NCI-H1436 (cell line): ENCODE data around the gene INAFM2.

Experiments used
- DNase-seq: peaks from one replicate; lab custom pipeline; 2025; lab: John Stamatoyannopoulos, UW

The INAFM2 gene

DNA sequence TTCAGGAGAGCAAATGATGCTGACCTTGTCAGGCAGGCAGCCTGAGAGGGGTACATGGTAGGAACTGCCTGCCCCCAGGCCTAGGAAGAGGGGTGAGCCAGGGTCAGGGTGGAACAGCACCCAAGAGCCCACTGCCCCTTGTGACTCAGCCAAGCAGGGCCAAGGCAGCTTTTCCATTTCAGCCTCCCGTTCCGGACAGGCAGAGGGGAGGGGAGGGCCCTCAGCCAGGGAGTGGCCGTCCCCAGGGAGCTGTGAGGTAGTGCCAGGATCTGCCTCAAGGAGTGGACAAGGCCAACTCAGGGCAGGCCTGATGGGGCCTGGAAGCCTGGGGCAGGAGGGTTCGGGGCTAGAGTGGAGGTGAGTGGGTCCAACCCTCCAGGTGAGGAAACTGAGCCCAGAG is 35.5 kb upstream of the INAFM2 start:
- DNase-seq, result no peak

DNA sequence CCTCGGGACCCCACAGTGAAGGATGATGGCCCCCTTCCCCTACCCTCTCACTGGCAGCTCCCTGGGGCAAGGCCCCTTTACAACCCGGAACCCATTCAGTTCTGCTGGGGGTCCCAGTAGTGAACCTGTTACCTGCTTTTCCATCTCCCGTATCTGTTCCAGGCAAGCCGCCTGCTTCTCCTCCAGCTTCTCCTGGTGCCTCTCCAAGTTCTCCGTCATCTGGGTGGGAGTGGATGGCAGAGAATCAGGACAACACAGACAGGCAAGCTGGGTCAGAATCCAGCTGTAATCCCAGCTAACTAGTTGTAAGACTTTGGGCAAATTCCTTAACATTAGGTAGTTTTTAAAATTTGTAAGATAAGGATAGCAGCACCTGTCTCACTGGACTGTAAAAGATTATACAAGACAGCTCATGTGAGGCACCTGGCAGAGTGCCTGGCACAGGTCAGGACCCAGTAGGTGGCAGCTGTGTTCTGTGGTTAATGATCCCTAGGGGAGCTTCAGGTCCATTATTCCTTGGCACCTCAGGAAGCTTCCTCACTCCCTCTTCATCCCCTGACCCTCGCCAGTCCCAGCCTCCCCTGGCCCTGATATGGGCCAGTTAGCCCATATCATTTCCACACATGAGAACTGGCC is 34.2 kb upstream of the INAFM2 start:
- no peak for DNase-seq

DNA sequence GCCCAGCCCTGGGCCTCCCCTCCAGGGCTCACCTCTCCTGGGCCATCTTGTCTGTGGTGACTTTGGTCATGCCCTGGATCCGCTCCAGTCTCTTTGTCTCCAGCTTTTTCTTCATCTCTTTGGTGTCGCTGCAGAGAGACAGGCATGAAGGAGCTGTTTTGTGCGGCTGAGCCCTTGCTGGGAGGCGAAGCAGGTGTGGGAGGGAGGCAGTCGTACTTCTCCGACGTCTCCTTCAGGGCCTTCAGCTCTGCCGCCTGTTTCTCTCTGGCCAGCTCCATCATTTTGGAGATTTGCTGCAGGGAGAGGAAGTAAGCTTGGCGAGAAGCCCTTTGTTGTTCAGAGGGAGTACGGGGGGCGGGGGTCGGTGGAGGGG is 33.0 kb upstream of the INAFM2 start:
- no peak for DNase-seq

DNA sequence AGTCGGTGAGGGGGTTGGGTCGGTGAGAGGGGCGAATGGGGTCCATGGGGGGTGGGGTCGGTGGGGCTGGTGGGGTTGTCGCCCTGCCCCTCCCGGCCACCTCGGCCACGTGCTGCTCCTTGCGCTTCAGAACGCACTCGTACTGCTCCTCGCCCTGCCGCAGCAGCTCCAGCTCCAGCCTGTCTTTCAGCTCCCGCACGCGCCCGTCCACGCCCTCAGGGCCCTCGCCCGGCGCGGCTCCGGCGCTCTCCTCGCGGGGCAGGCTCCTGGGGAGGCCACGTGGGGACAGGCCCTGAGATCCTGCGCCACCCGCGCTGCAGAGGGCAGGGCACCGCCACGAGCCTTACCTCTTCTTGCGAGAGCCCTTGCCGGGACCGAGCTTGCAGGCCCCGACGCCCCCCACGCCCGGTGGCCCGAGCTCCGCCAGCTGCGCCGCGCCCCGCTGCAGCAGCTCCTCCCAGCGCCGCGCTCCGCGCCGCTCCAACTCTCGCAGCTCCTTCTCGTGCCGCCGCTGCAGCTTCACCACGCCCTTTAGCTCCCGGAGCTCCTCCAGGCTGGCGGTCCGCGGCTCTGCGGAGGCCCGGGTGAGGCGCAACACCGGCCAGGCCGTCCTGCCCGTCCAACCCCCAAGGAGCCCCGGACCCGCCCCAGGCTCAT is 32.4 kb upstream of the INAFM2 start:
- DNase-seq, result peak; percentile 44

DNA sequence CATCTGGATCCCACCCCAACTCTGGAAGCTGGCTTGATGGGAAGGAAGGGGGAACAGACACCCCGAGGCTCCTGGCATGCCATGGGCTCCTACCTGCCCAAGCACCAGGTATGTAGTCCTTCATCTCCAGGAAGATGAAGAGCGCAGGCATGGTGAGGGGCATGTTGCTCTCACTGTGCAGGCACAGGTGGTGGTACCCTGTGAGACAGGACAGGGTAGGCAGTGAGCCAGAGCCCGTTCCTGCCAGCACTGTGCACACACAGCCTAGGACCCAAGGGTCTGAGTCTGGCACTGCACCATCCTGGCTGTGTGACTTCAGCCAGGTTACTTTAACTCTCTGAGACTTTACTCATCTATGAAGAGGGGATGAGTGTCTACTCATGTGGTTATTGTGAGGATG is 31.2 kb upstream of the INAFM2 start:
- DNase-seq, result no peak

DNA sequence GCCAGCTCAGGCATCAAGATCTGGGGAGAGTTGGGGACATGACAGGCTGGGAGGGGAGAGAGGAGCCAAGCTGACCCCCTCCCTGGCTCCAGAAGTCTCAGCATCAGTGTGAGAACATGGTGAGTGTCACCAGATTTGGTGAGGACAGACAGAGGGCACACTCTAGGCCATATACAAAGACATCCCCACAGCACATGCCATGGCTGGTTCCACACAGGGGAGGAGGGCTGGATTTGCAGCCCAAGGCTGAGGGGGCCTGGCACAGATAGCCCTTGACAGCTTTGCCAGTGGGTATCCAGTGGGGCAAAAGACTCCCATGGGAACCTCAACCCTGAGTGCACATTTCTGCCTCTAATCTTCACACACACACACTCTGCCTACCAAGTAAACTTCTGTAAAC is 30.5 kb upstream of the INAFM2 start:
- no peak for DNase-seq

DNA sequence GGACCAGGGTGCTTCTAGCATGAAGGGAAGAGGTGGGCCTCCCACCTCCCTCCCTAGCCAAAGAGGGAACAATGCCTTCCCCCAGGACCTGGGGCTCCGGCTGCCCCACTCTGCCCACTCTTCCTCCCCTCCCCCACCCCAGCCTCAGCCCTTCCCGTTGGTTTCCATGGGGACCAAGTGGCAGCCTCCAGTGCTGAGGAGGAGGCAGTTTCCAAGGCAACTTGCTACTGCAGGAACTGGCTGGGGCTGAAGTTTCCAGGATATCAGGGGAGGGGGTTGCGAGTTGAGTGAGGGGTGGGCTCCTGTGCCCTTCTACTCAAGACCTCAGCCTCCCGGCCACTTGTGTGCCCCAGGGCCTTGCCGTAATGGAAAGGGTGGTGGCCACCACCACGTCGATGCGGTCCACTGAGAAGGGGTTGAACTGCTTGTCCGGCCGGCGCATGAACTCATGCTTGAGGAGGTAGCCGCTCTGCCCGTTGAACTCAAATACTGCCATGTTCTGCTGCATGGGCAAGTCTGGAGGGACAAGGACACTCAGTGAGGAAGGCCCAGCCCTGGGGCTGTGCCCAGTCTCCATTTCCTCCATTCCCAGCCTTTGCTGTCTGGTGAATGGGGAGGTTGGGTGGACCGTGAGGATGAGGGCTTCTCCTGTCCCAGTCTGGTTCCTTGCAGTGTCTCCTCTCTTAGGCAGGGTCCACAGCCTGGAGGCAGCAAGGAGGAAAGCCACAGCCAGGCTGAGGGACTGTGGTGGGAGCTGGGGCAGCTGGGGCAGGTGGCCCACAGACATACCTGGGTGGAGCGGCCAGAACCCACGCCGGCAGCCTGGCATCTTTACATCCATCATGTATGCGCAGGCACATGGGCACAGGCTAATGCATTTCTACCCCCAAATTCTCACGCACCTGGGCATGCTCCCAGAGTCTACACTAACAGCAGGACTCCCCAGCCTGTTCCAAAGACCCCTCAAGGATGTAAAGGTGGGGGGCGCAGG is 29.3 kb upstream of the INAFM2 start:
- no peak for DNase-seq

DNA sequence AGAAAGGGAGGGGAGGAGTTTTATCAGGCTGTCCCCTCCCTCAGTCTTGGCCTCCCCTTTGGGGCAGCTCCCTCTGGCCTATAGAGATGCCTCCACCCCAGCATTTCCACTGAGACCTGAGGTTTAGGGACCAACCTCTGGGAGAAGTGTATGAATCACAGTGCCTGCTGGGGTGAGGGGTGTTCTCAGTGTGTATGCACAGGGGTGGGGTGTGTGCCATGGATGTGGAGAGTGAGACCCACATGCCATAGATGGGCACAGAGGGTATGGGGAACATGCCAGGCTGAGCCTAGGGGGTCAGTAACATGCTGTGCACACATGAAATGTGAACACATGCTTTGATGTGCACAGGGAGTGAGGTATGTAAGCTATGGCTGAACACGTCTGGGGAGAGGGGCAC is 28.2 kb upstream of the INAFM2 start:
- no peak for DNase-seq

DNA sequence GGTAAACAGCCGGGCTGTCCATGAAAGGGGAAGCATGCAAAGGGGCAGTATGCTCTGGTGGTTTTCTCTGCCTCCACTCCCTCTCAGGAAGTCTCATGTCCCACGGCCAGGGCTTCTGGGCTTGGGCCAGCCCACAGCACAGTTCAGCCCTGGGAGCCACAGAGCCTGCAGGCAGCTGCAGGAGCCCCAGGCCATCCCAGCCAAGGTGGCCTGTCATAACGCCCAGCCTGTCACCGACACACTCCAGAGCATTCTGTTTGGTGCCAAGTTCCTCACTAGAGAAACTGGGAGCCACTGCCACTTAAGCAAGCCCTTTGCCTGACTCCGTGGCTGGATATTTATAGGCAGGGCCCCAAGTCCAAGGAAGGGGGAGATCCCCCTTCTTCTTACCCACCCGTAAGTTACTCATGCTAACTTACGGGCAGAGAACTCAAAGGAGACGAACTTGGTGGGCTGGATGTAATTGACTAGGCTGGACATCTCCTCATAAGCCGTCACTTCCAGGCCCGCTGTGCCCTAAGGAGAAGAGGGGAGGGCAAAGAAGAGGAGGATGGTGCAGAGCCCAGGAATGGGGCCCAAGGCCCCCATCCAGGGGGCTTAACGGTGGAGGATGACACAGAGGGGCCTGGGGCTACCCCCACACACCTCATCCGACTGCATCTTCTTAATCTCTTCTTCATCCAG is 27.5 kb upstream of the INAFM2 start:
- no peak for DNase-seq

DNA sequence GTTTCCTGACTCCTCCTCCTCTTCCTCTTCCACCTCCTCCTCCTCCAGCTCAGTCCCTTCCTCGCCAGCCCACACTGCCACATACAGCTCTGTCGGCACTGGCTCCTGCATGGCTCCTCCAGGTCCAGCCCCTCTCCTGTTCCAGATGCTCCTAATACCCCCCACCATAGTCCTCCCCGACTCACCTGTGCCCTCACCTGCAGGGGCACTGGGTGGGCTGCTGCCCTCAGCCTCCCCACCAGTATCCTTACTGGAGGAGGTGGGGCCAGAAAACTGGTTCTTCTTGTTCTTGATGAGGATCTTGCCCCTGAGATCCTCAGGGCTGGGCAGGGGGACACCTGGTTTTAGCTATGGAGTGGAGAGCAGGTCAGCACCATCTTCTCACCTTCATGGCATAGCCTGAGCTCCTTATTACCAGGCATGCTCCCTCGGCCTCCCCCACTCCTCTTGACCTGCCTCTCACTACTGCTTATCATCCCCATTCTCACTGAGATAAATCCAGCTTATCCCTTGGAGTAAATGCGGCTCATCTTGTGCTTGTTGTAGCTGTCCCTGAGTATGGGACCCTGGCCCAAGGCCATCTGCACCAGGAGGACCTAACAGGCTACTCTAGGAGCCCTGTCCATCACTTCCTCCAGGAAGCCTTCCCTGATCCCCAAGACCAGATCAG is 26.8 kb upstream of the INAFM2 start:
- no peak for DNase-seq

DNA sequence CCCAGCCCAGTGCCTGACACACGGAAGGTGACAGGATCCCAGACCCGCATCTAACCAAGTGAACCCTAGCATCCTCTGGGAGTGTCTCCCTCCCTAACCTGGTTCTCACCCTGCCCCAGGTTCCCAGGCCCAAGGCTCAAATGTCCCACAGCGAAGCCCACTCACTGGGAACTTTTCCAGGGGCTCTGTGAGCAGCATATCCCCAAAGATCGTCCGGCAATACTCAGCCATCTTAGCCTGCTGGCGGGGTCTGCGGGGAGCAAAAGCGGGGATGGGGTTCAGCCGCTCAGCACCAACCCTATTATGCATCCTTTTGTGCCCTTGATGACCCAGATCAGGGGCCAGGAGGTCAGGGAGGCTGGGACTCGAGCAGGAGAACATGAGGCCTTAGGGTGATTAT is 26.1 kb upstream of the INAFM2 start:
- no peak for DNase-seq

DNA sequence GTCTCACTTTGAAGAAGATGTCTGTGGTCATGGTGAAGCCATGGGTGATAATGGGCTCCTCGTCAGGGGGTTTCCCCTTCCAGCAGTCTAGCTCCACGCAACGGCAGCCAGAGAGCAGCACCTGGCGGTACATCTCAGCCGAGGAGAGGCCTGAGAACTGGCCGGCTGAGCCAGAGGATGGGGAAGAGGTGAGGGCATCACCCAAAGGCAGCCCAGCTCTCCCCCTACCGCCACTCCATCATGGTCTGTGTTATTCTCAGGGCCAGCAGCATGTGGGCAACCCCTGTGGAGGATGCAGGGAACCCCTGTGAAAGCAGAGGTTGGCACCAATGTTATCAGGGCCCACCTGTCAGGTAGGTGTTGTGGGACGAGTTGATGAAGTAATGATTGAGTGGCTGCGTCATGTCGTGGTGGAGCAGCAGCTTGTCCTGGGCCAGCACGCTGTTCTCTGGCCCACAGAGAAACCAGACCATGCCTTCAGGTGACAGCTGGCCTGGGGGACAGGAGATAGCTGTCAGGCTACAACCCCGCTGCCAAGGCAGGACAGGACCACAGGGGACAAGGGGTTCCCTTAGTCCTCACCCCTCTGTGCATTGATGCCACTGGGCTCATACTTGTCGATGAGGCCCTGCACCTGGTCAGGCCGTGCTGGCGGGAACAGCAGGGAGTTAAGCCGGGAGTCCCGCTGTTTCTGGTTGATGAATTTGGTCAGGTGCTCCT is 25.1 kb upstream of the INAFM2 start:
- DNase-seq, result no peak

DNA sequence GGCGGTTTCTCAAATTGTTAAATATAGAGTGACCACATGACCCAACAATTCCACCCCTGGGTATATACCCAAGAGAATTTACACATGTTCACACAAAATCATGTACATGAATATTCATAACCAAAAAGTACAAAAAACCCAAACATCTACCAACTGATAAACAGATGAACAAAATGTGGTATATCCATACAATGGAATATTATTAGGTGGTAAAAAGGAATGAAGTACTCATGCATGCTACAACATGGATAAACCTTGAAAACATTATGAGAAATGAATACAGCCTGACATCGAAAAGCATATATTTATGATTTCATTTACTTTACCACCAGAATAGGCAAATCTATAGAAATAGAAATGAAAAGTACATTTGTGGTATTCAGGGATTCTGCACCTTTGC is 23.1 kb upstream of the INAFM2 start:
- no peak for DNase-seq

DNA sequence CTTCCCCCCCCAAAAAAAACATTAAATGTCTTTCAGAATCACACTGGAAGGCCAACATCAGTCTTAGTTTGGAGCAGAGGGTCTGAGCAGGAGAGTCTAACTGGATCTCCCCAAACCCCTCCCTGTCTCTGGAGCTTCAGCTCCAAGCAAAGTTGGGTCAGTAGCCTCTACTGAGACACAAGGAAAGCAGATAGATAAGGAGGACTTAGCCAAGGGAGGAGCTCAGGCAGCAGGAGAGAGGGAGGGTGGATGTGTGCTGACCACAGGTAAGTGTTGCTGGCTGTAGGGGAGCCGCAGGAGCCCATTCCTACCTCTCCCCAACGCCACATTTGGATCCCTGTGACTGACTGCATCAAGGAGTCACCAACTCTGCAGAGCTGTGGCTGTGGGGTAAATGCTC is 22.7 kb upstream of the INAFM2 start:
- no peak for DNase-seq

DNA sequence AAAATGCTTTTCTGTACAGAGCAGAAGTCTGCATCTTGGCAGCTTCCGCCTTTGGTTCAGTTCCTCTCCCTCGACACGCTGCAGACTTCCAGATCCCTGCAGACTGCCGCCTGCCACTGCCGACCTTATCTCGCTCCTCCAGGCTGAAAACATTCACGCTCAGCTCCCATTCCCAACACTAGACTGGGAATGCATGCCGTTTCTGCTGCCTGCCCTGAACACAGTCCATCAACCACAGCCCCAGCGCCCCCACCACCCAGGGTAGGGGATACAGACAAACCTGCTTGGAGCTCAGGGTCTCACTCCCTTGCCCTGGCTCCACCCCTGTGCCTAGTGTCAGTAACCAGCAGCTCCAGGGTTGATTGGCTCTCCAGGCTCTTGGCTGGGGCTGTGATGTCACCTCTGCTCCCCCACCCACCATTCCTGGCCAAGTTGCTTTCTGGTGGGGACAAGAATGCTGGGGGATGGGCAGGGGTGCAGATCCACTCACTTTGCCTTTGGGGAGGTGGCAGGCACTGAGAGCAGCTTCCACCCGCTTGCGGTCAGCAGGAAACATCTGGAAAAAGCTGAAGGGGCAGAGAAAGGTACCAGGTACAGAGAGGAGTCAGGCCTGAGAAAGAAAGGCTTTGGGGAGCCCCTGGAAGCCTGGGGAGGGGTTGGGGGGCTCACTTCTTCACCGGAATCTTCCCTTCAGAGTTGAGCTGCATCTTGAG is 21.9 kb upstream of the INAFM2 start:
- DNase-seq, result no peak

DNA sequence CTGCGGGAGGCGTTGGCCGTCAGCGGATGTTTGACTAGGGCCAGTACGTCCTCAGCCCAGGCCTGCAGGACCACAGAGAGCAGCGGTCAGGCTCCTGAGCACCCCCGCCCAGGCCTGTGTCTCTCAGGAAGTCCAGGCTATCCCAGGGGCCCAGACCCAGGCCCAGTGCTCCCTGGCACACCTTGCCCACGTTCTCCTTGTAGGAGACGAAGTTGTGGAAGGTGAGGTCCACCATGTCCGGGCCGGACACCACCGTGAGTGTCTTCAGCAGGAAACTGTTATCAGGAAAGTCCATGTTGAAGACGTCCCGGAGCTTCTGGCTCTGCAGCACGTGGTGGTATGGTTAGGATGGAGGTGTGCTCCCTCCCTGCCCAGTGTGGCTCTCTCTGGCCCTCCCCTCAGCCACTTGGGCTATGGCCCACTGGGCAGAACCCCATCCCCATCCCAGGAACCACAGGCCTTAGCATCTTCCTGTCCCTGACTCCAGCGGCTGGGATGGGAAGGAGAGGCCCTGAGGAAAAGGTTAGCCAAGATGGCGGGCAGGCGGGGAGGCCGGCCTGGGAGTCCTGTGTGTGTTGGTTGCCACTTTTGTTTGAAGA is 21.1 kb upstream of the INAFM2 start:
- no peak for DNase-seq

DNA sequence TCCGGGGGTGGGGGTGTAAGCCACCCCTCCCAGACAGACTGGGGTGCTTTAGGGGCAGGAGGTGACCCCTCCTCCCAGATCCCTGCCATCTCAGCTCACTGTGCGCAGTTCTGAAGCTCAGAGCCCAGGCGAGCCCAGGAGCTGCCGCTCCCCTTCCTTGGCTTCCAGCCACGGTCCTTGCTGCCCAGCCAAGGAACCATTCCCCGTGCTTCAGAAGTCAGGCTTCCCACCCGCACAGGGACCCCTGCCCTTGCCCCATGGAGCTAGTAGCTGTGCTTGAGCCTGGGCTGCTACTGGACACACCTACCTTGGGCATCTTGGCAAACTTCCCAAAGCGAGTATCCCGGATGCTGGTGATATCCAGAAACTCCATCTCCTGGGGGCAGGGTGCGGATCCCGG is 20.5 kb upstream of the INAFM2 start:
- no peak for DNase-seq

DNA sequence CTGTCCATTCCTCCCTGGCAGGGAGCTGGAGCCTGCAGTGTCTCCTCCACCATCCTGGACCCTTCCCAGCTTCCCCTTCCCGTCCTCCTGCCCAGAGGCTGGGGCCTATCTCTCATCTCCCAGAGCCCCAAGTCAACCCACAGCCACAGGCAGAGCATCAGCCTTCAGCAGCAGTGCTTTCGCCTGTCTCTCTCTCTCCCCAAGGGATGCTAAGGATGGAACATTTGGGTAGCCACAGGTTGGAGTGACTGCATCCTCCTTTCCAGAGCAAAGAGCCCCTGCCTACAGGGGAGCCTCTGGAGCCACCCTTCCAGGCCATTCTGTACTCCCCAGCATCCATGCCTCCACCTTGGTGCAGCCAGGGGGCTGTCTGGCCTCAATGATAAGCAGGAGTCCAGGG is 19.9 kb upstream of the INAFM2 start:
- no peak for DNase-seq

DNA sequence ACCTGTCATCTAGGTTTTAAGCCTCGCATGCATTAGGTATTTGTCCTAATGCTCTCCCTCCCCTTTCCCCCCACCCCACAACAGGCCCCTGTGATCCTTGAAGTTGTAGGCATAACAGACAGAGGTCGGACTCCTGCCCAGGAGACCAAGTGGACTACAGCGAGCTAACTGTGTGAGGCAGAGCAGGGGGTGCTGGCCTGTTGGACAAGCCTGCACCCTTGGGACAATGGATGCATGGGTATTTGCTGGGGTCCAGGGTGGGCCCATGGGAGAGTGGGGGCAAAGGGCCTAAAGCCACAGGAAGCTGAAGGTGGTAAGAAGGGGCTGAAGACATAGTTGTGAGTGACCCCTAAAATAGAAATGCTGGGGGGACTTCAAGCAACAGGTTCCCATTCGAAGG is 18.2 kb upstream of the INAFM2 start:
- DNase-seq, result no peak

DNA sequence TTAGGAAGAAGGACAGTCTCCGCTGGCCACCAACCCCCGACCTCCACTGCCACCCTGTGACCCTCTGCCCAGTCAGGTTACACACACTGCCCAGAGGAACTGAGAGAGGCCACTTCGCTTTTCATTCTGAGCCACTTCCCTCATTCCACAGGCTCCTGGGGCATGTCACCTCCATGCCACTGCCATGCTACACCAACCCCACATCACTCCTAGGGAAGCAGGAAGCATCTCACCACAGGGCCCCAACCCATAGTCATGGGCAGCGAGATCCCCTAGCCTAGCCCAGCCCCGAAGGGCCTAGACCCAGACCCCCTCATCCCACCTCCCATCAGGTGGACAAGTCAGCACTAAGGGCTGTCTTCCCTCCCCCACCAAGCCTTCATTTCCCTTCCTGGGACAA is 17.1 kb upstream of the INAFM2 start:
- DNase-seq, result no peak
